Activated T-cell treated with anti-CD3 and anti-CD28 coated beads, Interleukin-2, amount 50 U/mL, for 4 hours (primary cell): ENCODE data around the gene CD79B. TPM values are rescaled to one million over a fixed set of nuclear protein-coding genes. Genes with fewer than 3 reads are reported as not detected.

ENCODE experiments used
- ATAC-seq, 2 donors: fragments of 200-7000 bp; cut with Tn5 transposase; one replicate each; pipeline ENCODE4 v1.10.0; 2021
- DNase-seq: peaks from one replicate; pipeline ENCODE4 v3.0.0-alpha.2; 2020
- H3K27me3 Mint-ChIP-seq: one replicate; pipeline ENCODE4 v1.8.0; 2021; ENCODE audit warnings: low read depth, mixed read lengths
- H3K36me3 Mint-ChIP-seq: one replicate; pipeline ENCODE4 v1.8.0; 2022; ENCODE audit warnings: mixed read lengths; ENCODE audit not compliant: insufficient read depth
- H3K4me1 Mint-ChIP-seq: one replicate; pipeline ENCODE4 v1.8.0; 2021; ENCODE audit warnings: low read depth, mixed read lengths
- H3K4me3 Mint-ChIP-seq: one replicate; pipeline ENCODE4 v1.8.0; 2021; ENCODE audit warnings: mild to moderate bottlenecking, moderate library complexity, mixed read lengths
- H3K9me3 Mint-ChIP-seq: one replicate; pipeline ENCODE4 v1.8.0; 2021; ENCODE audit warnings: mixed read lengths
- total RNA-seq, 3 donors: library from RNA; stranded (reverse); gene quantifications; one replicate each; pipeline ENCODE4 v1.2.1, GENCODE V29; 2021

The CD79B gene
- total RNA-seq, 3 donors from 2014 or later: 15.3 to 21.6 (median 17.1) TPM

GRCh38 chr17:63945784-63946439 lies 13.8 kb upstream of the CD79B start:
- Mint-ChIP-seq H3K36me3 (no peaks in the 10 kb centered on the region), H3K27me3 (no peaks in the 10 kb centered on the region), H3K4me1 (peaks cover 13% of the 10 kb centered on the region), H3K4me3 (no peak overlapping the region), H3K9me3 (no peaks in the 10 kb centered on the region)
- ATAC-seq: no peak
- no peak for DNase-seq

GRCh38 chr17:63944736-63945499 lies 12.8 kb upstream of the CD79B start:
- ATAC-seq (no peak), DNase-seq (no peak)
- no peaks in the 10 kb centered on the region for H3K36me3 Mint-ChIP-seq
- H3K4me1 Mint-ChIP-seq: peaks cover 13% of the 10 kb centered on the region
- H3K27me3 Mint-ChIP-seq: no peaks in the 10 kb centered on the region
- no peak overlapping the region for H3K4me3 Mint-ChIP-seq
- H3K9me3 Mint-ChIP-seq: no peaks in the 10 kb centered on the region

- Mint-ChIP-seq H3K27me3 (no peaks in the 10 kb centered on the region), H3K4me1 (peaks cover 16% of the 10 kb centered on the region), H3K9me3 (no peaks in the 10 kb centered on the region)
Observed at GRCh38 chr17:63943745-63944144, 11.6 kb upstream of the CD79B start.

GRCh38 chr17:63942309-63942985 lies 10.3 kb upstream of the CD79B start:
- ATAC-seq (no peak), DNase-seq (no peak)
- no peak overlapping the region for H3K4me3 Mint-ChIP-seq
- H3K4me1 Mint-ChIP-seq: peaks cover 19% of the 10 kb centered on the region
- no peaks in the 10 kb centered on the region for H3K27me3 Mint-ChIP-seq
- H3K9me3 Mint-ChIP-seq: no peaks in the 10 kb centered on the region
- H3K36me3 Mint-ChIP-seq: no peaks in the 10 kb centered on the region

More at GRCh38 chr17:63943745-63944144, 11.6 kb upstream of the CD79B start:
- Mint-ChIP-seq H3K36me3 (no peaks in the 10 kb centered on the region), H3K4me3 (no peak overlapping the region)
- DNase-seq (no peak), ATAC-seq (no peak)

GRCh38 chr17:63941751-63942150 lies 9.6 kb upstream of the CD79B start:
- ATAC-seq (no peak), DNase-seq (no peak)
- Mint-ChIP-seq H3K36me3 (no peaks in the 10 kb centered on the region), H3K27me3 (no peaks in the 10 kb centered on the region), H3K9me3 (no peaks in the 10 kb centered on the region), H3K4me1 (peaks cover 18% of the 10 kb centered on the region), H3K4me3 (no peak overlapping the region)

- H3K36me3 Mint-ChIP-seq: no peaks in the 10 kb centered on the region
- DNase-seq (no peak), ATAC-seq (no peak)
- H3K9me3 Mint-ChIP-seq: no peaks in the 10 kb centered on the region
- peaks cover 13% of the 10 kb centered on the region for H3K4me1 Mint-ChIP-seq
- H3K4me3 Mint-ChIP-seq: no peak overlapping the region
- H3K27me3 Mint-ChIP-seq: no peaks in the 10 kb centered on the region
Observed at GRCh38 chr17:63941162-63941561, 9.0 kb upstream of the CD79B start.

- Mint-ChIP-seq H3K27me3 (no peaks in the 10 kb centered on the region), H3K9me3 (no peaks in the 10 kb centered on the region), H3K4me1 (peaks cover 11% of the 10 kb centered on the region), H3K4me3 (no peak overlapping the region), H3K36me3 (no peaks in the 10 kb centered on the region)
- ATAC-seq (no peak), DNase-seq (no peak)
Observed at GRCh38 chr17:63940584-63940983, 8.5 kb upstream of the CD79B start.

GRCh38 chr17:63939884-63940283 lies 7.8 kb upstream of the CD79B start:
- H3K4me3 Mint-ChIP-seq: no peak overlapping the region
- H3K9me3 Mint-ChIP-seq: no peaks in the 10 kb centered on the region
- peaks cover 7% of the 10 kb centered on the region for H3K4me1 Mint-ChIP-seq
- DNase-seq (no peak), ATAC-seq (no peak)
- H3K27me3 Mint-ChIP-seq: no peaks in the 10 kb centered on the region
- no peaks in the 10 kb centered on the region for H3K36me3 Mint-ChIP-seq

GRCh38 chr17:63939401-63939800 lies 7.3 kb upstream of the CD79B start:
- Mint-ChIP-seq H3K36me3 (no peaks in the 10 kb centered on the region), H3K4me3 (no peak overlapping the region), H3K9me3 (no peaks in the 10 kb centered on the region), H3K27me3 (no peaks in the 10 kb centered on the region), H3K4me1 (peaks cover 7% of the 10 kb centered on the region)
- DNase-seq (no peak), ATAC-seq (no peak)

- no peak for ATAC-seq
Observed at GRCh38 chr17:63937920-63938319, 5.8 kb upstream of the CD79B start.

GRCh38 chr17:63937319-63937718 lies 5.2 kb upstream of the CD79B start:
- no peaks in the 10 kb centered on the region for H3K36me3 Mint-ChIP-seq
- no peak for ATAC-seq
- no peak overlapping the region for H3K4me3 Mint-ChIP-seq
- DNase-seq: no peak
- H3K27me3 Mint-ChIP-seq: no peaks in the 10 kb centered on the region
- H3K9me3 Mint-ChIP-seq: no peaks in the 10 kb centered on the region
- peaks cover 15% of the 10 kb centered on the region for H3K4me1 Mint-ChIP-seq

More at GRCh38 chr17:63937920-63938319, 5.8 kb upstream of the CD79B start:
- no peaks in the 10 kb centered on the region for H3K27me3 Mint-ChIP-seq
- no peaks in the 10 kb centered on the region for H3K9me3 Mint-ChIP-seq
- no peaks in the 10 kb centered on the region for H3K36me3 Mint-ChIP-seq
- no peak for DNase-seq
- peaks cover 9% of the 10 kb centered on the region for H3K4me1 Mint-ChIP-seq
- H3K4me3 Mint-ChIP-seq: no peak overlapping the region

GRCh38 chr17:63934183-63935112 lies 2.3 kb upstream of the CD79B start:
- no peak for DNase-seq
- H3K4me1 Mint-ChIP-seq: peaks cover 32% of the 10 kb centered on the region
- H3K36me3 Mint-ChIP-seq: no peaks in the 10 kb centered on the region
- no peaks in the 10 kb centered on the region for H3K27me3 Mint-ChIP-seq
- no peaks in the 10 kb centered on the region for H3K9me3 Mint-ChIP-seq
- ATAC-seq: no peak
- no peak overlapping the region for H3K4me3 Mint-ChIP-seq

- DNase-seq: no peak
- no peaks in the 10 kb centered on the region for H3K9me3 Mint-ChIP-seq
- no peak for ATAC-seq
- peaks cover 29% of the 10 kb centered on the region for H3K4me1 Mint-ChIP-seq
- H3K27me3 Mint-ChIP-seq: no peaks in the 10 kb centered on the region
- H3K4me3 Mint-ChIP-seq: no peak overlapping the region
- H3K36me3 Mint-ChIP-seq: no peaks in the 10 kb centered on the region
Observed at GRCh38 chr17:63933598-63933997, 1.5 kb upstream of the CD79B start.

- Mint-ChIP-seq H3K4me1 (peaks cover 27% of the 10 kb centered on the region), H3K27me3 (no peaks in the 10 kb centered on the region), H3K36me3 (no peaks in the 10 kb centered on the region), H3K9me3 (no peaks in the 10 kb centered on the region), H3K4me3 (peak overlapping the region; percentile 88)
- ATAC-seq (no peak), DNase-seq (no peak)
Observed at GRCh38 chr17:63932721-63933120, 590 bp upstream of the CD79B start.
